GM12801 (cell line): Measurements from ENCODE around the gene MEIS1.

Experiments
- TF ChIP-seq, protein P1 (sequence below): IDR thresholded peaks from one replicate; pipeline ENCODE4 v1.5.1; 2011; ENCODE audit warnings: control low read depth; ENCODE audit not compliant: insufficient read length; ENCODE audit errors: extremely low read depth

Gene MEIS1

DNA sequence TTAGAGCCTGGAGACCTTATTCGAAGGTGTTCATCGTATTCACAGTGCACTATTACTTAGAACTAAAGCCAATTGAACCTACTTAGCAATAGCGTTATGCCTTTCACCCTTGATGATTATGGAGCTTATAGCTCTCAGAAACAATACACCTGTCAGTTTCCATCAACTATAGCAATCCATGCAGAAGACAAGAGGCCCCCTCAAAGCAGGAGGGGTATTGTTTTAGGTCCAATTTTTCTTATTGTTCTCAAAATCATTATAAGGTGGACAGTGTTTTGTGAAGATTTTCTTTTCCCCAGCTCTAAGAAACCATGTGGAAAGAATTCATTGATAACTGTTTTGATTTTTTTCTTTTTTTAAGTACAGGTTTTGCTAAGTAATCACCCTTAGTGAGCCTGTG is 135.5 kb downstream of the MEIS1 start:
- TF ChIP-seq, protein P1, sequence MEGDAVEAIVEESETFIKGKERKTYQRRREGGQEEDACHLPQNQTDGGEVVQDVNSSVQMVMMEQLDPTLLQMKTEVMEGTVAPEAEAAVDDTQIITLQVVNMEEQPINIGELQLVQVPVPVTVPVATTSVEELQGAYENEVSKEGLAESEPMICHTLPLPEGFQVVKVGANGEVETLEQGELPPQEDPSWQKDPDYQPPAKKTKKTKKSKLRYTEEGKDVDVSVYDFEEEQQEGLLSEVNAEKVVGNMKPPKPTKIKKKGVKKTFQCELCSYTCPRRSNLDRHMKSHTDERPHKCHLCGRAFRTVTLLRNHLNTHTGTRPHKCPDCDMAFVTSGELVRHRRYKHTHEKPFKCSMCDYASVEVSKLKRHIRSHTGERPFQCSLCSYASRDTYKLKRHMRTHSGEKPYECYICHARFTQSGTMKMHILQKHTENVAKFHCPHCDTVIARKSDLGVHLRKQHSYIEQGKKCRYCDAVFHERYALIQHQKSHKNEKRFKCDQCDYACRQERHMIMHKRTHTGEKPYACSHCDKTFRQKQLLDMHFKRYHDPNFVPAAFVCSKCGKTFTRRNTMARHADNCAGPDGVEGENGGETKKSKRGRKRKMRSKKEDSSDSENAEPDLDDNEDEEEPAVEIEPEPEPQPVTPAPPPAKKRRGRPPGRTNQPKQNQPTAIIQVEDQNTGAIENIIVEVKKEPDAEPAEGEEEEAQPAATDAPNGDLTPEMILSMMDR = no peak

DNA sequence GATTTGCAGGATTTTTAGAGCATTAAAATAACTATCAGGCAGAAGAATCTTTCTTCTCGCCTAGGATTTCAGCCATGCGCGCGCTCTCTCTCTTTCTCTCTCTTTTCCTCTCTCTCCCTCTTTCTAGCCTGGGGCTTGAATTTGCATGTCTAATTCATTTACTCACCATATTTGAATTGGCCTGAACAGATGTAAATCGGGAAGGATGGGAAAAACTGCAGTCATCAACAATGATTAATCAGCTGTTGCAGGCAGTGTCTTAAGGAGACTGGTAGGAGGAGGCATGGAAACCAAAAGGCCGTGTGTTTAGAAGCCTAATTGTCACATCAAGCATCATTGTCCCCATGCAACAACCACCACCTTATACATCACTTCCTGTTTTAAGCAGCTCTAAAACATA is 137.0 kb downstream of the MEIS1 start:
- TF ChIP-seq, protein P1 = no peak

DNA sequence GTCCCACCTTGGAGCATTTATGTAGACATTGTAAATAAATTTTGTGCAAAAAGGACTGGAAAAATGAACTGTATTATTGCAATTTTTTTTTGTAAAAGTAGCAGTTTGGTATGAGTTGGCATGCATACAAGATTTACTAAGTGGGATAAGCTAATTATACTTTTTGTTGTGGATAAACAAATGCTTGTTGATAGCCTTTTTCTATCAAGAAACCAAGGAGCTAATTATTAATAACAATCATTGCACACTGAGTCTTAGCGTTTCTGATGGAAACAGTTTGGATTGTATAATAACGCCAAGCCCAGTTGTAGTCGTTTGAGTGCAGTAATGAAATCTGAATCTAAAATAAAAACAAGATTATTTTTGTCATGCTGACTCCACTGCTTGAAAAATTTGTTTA is 137.5 kb downstream of the MEIS1 start:
- TF ChIP-seq, protein P1 = no peak

DNA sequence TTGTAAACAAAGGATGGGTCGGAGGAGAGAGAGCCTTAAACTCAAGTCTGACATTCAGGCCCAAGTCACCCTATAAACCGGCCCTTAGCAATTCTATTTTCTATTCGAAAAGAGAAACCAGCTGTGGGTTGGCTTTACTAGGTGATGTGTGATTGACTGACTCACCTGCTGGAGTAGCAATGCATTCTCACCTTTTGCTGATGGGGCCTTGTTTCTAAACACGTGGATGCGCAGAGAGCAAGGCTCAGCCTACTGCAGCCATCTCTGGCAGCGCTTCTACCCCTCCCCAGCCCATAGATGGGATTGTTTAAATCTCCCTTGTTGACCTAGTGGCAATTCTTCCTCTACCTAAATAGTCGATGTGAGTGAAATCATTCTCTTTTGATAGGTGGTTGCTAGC is 138.5 kb downstream of the MEIS1 start:
- TF ChIP-seq, protein P1 = no peak

DNA sequence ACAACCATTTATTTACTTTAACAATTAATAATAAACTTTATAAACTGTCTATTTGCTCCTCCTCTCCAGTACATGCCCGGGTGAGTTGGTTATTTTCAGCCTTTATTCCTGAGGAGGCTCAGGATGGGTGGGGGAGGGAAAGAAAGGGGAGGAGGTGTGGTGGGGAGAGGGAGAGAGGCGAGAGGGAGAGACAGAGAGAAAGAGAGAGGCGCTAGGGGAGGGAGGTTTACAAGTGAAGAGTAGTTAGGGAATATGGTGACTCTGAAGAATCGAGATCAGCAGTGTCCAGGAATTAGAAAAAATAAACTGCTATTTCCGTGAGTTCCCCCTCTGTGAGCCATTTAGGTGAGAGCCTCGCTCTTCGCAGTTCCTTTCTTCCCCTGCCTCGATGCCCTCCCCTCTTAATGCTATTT is 138.9 kb downstream of the MEIS1 start:
- TF ChIP-seq, protein P1 = no peak

DNA sequence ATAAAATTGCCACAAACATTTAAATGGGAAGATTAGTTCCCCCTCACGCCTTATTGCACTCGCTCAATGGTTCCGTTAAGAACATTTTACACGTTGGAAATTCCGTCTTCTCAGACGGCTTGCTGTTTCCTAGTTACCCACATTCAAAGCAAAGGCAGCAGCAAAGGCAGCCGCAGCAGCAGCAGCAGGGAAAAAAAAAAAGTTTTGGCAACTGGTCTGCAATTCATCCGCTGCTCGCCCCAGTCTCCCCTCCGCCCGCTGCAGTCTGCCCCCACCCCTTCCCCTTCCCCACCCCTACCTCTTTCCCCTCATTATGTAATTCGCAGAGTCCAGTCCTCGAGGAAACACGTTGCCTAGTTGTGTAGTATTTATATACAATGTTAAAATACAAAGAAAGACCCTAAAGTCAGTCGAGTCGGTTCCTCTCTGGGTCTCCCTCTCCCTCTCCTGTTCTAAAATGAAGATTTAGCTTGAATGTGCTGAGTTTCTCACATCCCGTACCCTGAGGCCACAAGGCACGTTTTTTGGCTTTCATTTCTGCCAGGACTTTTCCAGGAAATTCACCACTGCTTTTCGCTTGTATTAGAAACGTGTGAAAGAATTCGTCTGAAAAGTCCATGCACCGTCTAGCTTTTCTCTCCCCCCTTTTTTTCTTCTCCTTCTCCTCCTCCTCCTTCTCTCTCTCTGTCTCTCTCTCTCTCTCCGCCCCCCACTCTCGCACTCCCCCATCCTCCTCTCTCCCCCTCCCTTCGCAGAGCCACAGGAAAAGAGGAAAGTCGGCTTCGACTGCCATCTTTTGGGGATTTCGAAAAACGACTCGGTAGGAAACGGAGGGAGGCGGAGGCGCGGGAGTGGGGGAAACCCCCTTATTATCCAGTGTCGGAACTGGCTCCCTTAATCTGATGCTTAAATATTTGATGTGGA is 140.0 kb downstream of the MEIS1 start:
- TF ChIP-seq, protein P1 = no peak

DNA sequence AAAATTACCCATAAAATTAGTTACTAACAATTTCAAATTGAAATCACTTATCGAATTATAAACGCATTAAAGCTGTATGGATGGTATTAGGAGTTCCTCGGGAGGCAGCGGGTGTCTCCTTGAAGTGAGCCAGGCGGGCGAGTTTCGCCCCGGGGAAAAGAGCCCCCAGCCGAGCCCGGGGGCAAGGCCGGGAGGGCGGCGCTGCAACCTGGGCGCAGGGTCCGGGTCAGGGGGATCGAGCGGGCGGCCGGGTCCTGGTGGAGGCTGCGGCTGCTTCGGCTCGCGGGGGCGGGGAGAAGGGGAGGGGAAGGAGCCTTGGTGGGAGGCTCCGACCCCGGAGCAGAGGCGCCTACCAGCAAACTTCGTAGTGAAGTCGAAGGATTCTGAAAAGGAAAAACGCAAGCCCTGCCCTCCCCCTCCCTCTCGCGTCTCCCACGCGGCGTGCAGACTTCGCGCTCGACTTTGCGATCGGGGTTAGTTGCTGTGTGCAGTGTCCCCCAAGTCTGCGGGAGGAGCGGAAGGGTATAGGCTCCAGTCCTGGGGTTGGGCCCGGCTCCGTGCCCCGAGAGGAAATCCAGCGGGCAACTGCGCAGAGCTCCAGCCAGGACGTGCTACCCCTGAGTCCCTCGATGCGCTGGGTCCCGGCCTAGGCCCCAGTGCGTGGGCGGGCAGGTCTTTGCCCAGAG is 140.8 kb downstream of the MEIS1 start:
- TF ChIP-seq, protein P1 = no peak
